Adrenal gland (tissue), 5 donors: ENCODE measurements around the gene KLHL2.
"Not testable (repeated sequence)": the region's sequence is repeated elsewhere in the genome, so short reads cannot be mapped to it uniquely, and the experiment has no call there.

Experiments
- CTCF ChIP-seq, 6 experiments: fragments of 450-650 bp in 4 of 6; fragments of 200-600 bp in 2 of 6; sonication (generic) in 1 of 6; IDR thresholded peaks; 1 replicate in 5 of 6; 2 replicates in 1 of 6; pipeline versions ENCODE4 v1.5.1 to v1.8.0; 2016 to 2021; ENCODE audit warnings: antibody characterized with exemption in 6 of 6, mild to moderate bottlenecking in 2 of 6, moderate library complexity in 1 of 6
- POLR2A ChIP-seq, 2 donors: fragments of 450-650 bp; IDR thresholded peaks; one replicate each; pipeline ENCODE4 v1.6.1; 2017; ENCODE audit warnings: antibody characterized with exemption in 2 of 2, mild to moderate bottlenecking in 2 of 2, moderate library complexity in 1 of 2
- donor health status: DM: no; HTN: no; CAD: no.

DNA sequence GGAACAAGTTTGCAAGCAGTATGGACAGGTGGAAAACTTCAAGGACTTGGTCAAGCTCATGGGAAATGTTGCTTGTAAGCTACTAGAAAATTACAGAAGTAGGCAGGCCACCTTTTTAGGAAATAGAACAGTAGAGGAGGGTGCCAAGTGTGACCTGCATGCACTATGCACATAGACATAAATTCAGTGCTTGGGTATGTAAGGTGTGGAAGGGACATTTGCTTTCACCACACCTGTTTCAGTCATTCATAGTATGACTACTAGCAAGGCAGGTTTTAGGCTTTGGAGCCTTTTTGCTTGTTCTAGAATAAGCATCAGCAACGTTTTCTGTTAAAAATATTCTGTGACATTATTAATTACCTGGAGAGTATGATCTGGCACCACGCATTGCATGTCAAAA lies 20.0 kb downstream of the KLHL2 start:
- not testable (repeated sequence) for TF ChIP-seq CTCF, POLR2A (IDR thresholded peaks at IDR 0.05)
